Calu3 (cell line): ENCODE measurements around the gene DNAAF5. TPM values are rescaled to one million over a fixed set of nuclear protein-coding genes. Genes with fewer than 3 reads are reported as not detected.
A peak's percentile ranks its signal among the peaks of the same experiment; 100 is the strongest.
"Not testable (repeated sequence)": the region's sequence is repeated elsewhere in the genome, so short reads cannot be mapped to it uniquely, and the experiment has no call there.

Source experiments
- BruUV-seq: library from RNA; stranded (reverse); fragments of 400-500 nt; replicated peaks from 2 replicates; lab custom pipeline; 2021; lab: Mats Ljungman, UMichigan
- CTCF ChIA-PET: fragments of 300-600 bp; sonication (Branson Sonifier 250); formaldehyde crosslinking; loops from one replicate; lab custom pipeline; 2022; ENCODE audit warnings: antibody characterized with exemption; lab: Charles Lee
- DNase-seq: peaks from one replicate; pipeline ENCODE4 v3.0.0; 2022
- H3K27ac Mint-ChIP-seq: one replicate; pipeline ENCODE4 v1.8.0; 2022; ENCODE audit warnings: mixed read lengths; ENCODE audit not compliant: unreplicated experiment
- H3K27me3 Mint-ChIP-seq: one replicate; pipeline ENCODE4 v1.8.0; 2022; ENCODE audit warnings: mixed read lengths; ENCODE audit not compliant: unreplicated experiment
- H3K36me3 Mint-ChIP-seq: one replicate; pipeline ENCODE4 v1.8.0; 2022; ENCODE audit warnings: mild to moderate bottlenecking, moderate library complexity, mixed read lengths; ENCODE audit not compliant: insufficient read depth, unreplicated experiment
- H3K4me1 Mint-ChIP-seq: one replicate; pipeline ENCODE4 v1.8.0; 2022; ENCODE audit warnings: mild to moderate bottlenecking, low read depth, mixed read lengths; ENCODE audit not compliant: unreplicated experiment
- H3K4me3 Mint-ChIP-seq: one replicate; pipeline ENCODE4 v1.8.0; 2022; ENCODE audit warnings: mild to moderate bottlenecking, low read depth, moderate library complexity, mixed read lengths; ENCODE audit not compliant: unreplicated experiment
- H3K9me3 Mint-ChIP-seq: one replicate; pipeline ENCODE4 v1.8.0; 2022; ENCODE audit warnings: low read depth, mixed read lengths; ENCODE audit not compliant: unreplicated experiment
- CTCF ChIP-seq: fragments of 200-600 bp; IDR thresholded peaks from one replicate; pipeline ENCODE4 v1.8.0; 2022; ENCODE audit warnings: antibody characterized with exemption; ENCODE audit not compliant: unreplicated experiment
- intact Hi-C: fragments of 100-400 bp; cut with micrococcal nuclease; formaldehyde crosslinking; loops from one replicate; pipeline ENCODE4 v1.10.0; 2022; ENCODE audit not compliant: unreplicated experiment
- total RNA-seq: library from RNA; stranded (reverse); gene quantifications from 2 replicates; pipeline ENCODE4 v1.2.3, GENCODE V29; 2022

DNAAF5 gene
- total RNA-seq, 1 experiment from 2014 or later: 57.2 TPM

- peaks cover 30% of the 10 kb centered on the region for H3K36me3 Mint-ChIP-seq
- no peak for TF ChIP-seq CTCF
- no peak overlapping the region for H3K4me3 Mint-ChIP-seq
- peaks cover 10% of the 10 kb centered on the region for H3K4me1 Mint-ChIP-seq
- H3K9me3 Mint-ChIP-seq: no peaks in the 10 kb centered on the region
- BruUV-seq: no TSS peak
- intact Hi-C loops: no loop called here
- H3K27ac Mint-ChIP-seq: no peak overlapping the region
- CTCF ChIA-PET: interaction anchor here (0.6 kb wide), 1 partner anchor 10 kb away, joined by 3 read pairs; no protein-coding TSS in a partner anchor
- DNase-seq: no peak
- no peaks in the 10 kb centered on the region for H3K27me3 Mint-ChIP-seq
Observed at GRCh38 chr7:741191-741671, 14.7 kb downstream of the DNAAF5 start.

DNA sequence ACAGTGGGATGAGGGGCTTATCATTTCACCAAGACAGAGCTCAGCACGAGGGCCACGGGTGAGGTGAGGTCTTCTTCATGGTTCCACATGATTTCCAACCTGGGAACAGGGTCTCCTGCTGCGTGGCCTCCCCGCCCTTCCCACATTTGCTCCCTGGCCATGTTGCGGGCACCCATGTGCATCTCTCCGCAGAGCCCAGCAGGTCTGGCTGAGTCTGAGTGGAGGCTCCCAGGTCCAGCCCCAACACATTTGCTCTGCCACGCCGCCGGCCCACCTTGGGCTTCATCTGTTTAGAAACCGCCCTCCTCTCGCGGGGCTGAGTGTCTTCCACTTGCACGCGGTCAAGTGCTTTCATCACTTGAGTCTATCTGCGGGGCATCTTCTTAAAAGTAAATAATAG, 15.4 kb downstream of the DNAAF5 start:
- H3K27me3 Mint-ChIP-seq: no peaks in the 10 kb centered on the region
- no peak for DNase-seq
- BruUV-seq: no TSS peak
- H3K36me3 Mint-ChIP-seq: peaks cover 36% of the 10 kb centered on the region
- no peak for TF ChIP-seq CTCF
- H3K9me3 Mint-ChIP-seq: no peaks in the 10 kb centered on the region
- no peak overlapping the region for H3K4me3 Mint-ChIP-seq
- intact Hi-C loops: no loop called here
- CTCF ChIA-PET: no interaction called here
- no peak overlapping the region for H3K27ac Mint-ChIP-seq
- peaks cover 10% of the 10 kb centered on the region for H3K4me1 Mint-ChIP-seq

DNA sequence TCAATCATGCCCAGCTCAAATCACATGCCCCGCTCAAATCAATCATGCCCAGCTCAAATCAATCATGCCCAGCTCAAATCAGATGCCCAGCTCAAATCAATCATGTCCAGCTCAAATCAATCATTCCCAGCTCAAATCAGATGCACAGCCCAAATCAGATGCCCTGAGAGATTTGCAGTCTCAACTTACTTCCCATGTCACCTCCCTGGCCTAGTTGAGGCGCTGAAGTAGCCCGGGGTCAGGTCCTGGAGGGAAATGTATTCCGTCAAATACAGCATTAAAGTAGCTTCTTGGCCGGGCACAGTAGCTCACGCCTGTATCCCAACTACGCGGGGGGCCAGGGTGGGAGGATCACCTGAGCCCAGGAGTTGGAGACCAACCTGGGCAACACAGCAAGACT, 16.3 kb downstream of the DNAAF5 start:
- no peak overlapping the region for H3K4me3 Mint-ChIP-seq
- H3K27ac Mint-ChIP-seq: no peak overlapping the region
- CTCF ChIA-PET: no interaction called here
- no peaks in the 10 kb centered on the region for H3K9me3 Mint-ChIP-seq
- H3K27me3 Mint-ChIP-seq: no peaks in the 10 kb centered on the region
- H3K4me1 Mint-ChIP-seq: peaks cover 10% of the 10 kb centered on the region
- H3K36me3 Mint-ChIP-seq: peaks cover 36% of the 10 kb centered on the region
- TSS peak; percentile 19 for BruUV-seq
- intact Hi-C loops: no loop called here
- DNase-seq: no peak
- no peak for TF ChIP-seq CTCF

DNA sequence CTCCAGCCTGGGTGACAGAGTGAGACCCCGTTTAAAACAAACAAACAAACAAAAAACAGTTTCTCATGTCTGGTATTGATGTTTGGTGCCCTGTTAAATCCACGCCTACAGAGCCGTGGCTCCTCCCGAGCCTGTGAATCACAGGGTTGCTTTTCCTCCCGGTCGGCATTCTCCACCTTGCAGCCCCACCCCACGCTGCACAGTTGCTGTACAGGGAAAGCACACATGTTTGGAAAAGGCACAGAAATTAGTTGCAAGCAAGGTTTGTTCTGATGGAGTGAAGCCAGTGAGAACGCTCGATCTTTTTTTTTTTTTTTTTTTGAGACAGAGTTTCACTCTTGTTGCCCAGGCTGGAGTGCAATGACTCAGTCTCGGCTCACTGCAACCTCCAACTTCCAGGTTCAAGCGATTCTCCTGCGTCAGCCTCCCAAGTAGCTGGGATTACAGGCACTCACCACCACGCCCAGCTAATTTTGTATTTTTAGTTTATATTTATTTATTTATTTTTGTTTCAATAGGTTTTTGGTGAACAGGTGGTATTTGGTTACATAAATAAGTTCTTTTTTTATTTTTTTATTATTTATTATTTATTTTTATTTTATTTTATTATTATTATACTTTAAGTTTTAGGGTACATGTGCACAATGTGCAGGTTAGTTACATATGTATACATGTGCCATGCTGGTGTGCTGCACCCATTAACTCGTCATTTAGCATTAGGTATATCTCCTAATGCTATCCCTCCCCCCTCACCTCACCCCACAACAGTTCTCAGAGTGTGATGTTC, 17.0 kb downstream of the DNAAF5 start:
- not testable (repeated sequence) for BruUV-seq
- CTCF ChIA-PET: interaction anchor here (0.6 kb wide), 1 partner anchor 234 kb away, joined by 3 read pairs; no protein-coding TSS in a partner anchor

GRCh38 chr7:744128-744520, 17.6 kb downstream of the DNAAF5 start:
- CTCF ChIA-PET: interaction anchor here (0.6 kb wide), 1 partner anchor 233 kb away, joined by 3 read pairs; no protein-coding TSS in a partner anchor
- H3K27me3 Mint-ChIP-seq, intact Hi-C loops, H3K9me3 Mint-ChIP-seq, DNase-seq, H3K27ac Mint-ChIP-seq, BruUV-seq, H3K4me3 Mint-ChIP-seq, H3K4me1 Mint-ChIP-seq: not testable (repeated sequence)
- H3K36me3 Mint-ChIP-seq: peaks cover 44% of the 10 kb centered on the region

More for the DNA sequence above, 17.0 kb downstream of the DNAAF5 start:
- DNase-seq: peak; percentile 53
- H3K4me1 Mint-ChIP-seq, H3K9me3 Mint-ChIP-seq, H3K27me3 Mint-ChIP-seq, intact Hi-C loops, H3K27ac Mint-ChIP-seq, H3K4me3 Mint-ChIP-seq: not testable (repeated sequence)
- peaks cover 40% of the 10 kb centered on the region for H3K36me3 Mint-ChIP-seq
